HCT116 (cell line): ENCODE results near the gene BTG3. TPM values are rescaled to one million over a fixed set of nuclear protein-coding genes. Genes with fewer than 3 reads are reported as not detected.

Experiments
- ATAC-seq: fragments of 200-7000 bp; cut with Tn5 transposase; 2 replicates; pipeline ENCODE4 v1.9.1; 2020; ENCODE audit warnings: mild to moderate bottlenecking, moderate library complexity
- BruUV-seq: library from RNA; stranded (reverse); fragments of 400-500 nt; replicated peaks from 2 replicates; lab custom pipeline; 2021; lab: Mats Ljungman, UMichigan
- CTCF ChIA-PET: fragments of 300-600 bp; sonication (Branson Sonifier 250); formaldehyde crosslinking; loops from one replicate; lab custom pipeline; 2021; ENCODE audit warnings: antibody characterized with exemption; lab: Charles Lee
- POLR2A ChIA-PET: fragments of 300-600, 350-600 bp; sonication (Branson Sonifier 250); formaldehyde crosslinking; loops from one replicate; lab custom pipeline; 2021; ENCODE audit warnings: antibody characterized with exemption; lab: Charles Lee
- RAD21 ChIA-PET, 2 experiments: fragments of 300-600 bp; sonication (Branson Sonifier 250); formaldehyde crosslinking; loops; one replicate each; lab custom pipeline; 2023; ENCODE audit warnings: low total read pairs in 2 of 2; ENCODE audit not compliant: uncharacterized antibody in 2 of 2, unreplicated experiment in 2 of 2, low non-redundant PET in 1 of 2; lab: Charles Lee
- DNase-seq: peaks from one replicate; pipeline ENCODE4 v3.0.0-alpha.2; 2010; ENCODE audit warnings: low read depth, low spot score
- H2AFZ ChIP-seq: fragments of 200-600 bp; shearing (Covaris generic), sonication (generic); 2 replicates; pipeline ENCODE4 v1.6.1; 2017; ENCODE audit warnings: low read depth, mixed run types, mixed read lengths, antibody characterized with exemption, low read length; ENCODE audit not compliant: poor library complexity, severe bottlenecking
- H3K27ac ChIP-seq: 2 replicates; pipeline ENCODE4 v1.5.1; 2012; ENCODE audit warnings: low read depth, low read length
- H3K27me3 ChIP-seq: fragments of 200-600 bp; sonication (generic); 2 replicates; pipeline ENCODE4 v1.6.1; 2016; ENCODE audit warnings: mixed run types, low read length, mixed read lengths; ENCODE audit not compliant: insufficient read depth
- H3K36me3 ChIP-seq, 2 experiments: fragments of 200-500 bp in 1 of 2; fragments of 200-600 bp in 1 of 2; sonication (Bioruptor generic) in 1 of 2; sonication (generic) in 1 of 2; 2 replicates each; pipeline versions ENCODE4 v1.5.1 to v1.6.1; 2014 to 2016; ENCODE audit warnings: low read length in 2 of 2, inconsistent platforms in 1 of 2, mixed read lengths in 1 of 2, mixed run types in 1 of 2; ENCODE audit not compliant: insufficient read depth in 2 of 2, control insufficient read depth in 1 of 2
- H3K4me1 ChIP-seq, 2 experiments: fragments of 200-600 bp in 1 of 2; sonication (generic) in 1 of 2; 2 replicates each; pipeline versions ENCODE4 v1.5.1 to v1.6.1; 2012 to 2017; ENCODE audit warnings: low read length in 2 of 2, inconsistent platforms in 1 of 2, mild to moderate bottlenecking in 1 of 2, mixed read lengths in 1 of 2, mixed run types in 1 of 2, moderate library complexity in 1 of 2; ENCODE audit not compliant: insufficient read depth in 2 of 2, control insufficient read depth in 1 of 2
- H3K4me2 ChIP-seq: fragments of 200-600 bp; sonication (generic); 2 replicates; pipeline ENCODE4 v1.6.1; 2017; ENCODE audit warnings: mixed run types, low read length, mixed read lengths
- H3K4me3 ChIP-seq, 2 experiments: fragments of 200-600 bp in 1 of 2; sonication (generic) in 1 of 2; replicated peaks in 1 of 2; 2 replicates each; pipeline ENCODE4 v1.5.1; 2011 to 2016; ENCODE audit warnings: low read length in 2 of 2, control low read depth in 1 of 2, low read depth in 1 of 2, mild to moderate bottlenecking in 1 of 2, mixed read lengths in 1 of 2, mixed run types in 1 of 2
- H3K79me2 ChIP-seq: fragments of 200-600 bp; sonication (generic); 2 replicates; pipeline ENCODE4 v1.6.1; 2017; ENCODE audit warnings: mild to moderate bottlenecking, mixed run types, low read length, moderate library complexity, mixed read lengths; ENCODE audit not compliant: insufficient read depth
- H3K9ac ChIP-seq: fragments of 200-600 bp; sonication (generic); 2 replicates; pipeline ENCODE4 v1.6.1; 2016; ENCODE audit warnings: low read length, mixed read lengths
- H3K9me2 ChIP-seq: fragments of 200-600 bp; sonication (generic), shearing (Covaris generic); 2 replicates; pipeline ENCODE4 v1.6.1; 2017; ENCODE audit warnings: mixed run types, mild to moderate bottlenecking, moderate library complexity; ENCODE audit not compliant: insufficient read depth
- H3K9me3 ChIP-seq, 2 experiments: fragments of 200-500 bp in 1 of 2; fragments of 200-600 bp in 1 of 2; sonication (Bioruptor generic) in 1 of 2; sonication (generic) in 1 of 2; 2 replicates each; pipeline ENCODE4 v1.6.1; 2014 to 2017; ENCODE audit warnings: low read length in 2 of 2, mixed read lengths in 2 of 2, inconsistent platforms in 1 of 2, low read depth in 1 of 2, mild to moderate bottlenecking in 1 of 2, mixed run types in 1 of 2, moderate library complexity in 1 of 2; ENCODE audit not compliant: control insufficient read depth in 1 of 2, insufficient read depth in 1 of 2
- H4K20me1 ChIP-seq: fragments of 200-600 bp; sonication (generic), shearing (Covaris generic); 2 replicates; pipeline ENCODE4 v1.6.1; 2017; ENCODE audit warnings: mixed run types, mild to moderate bottlenecking, moderate library complexity; ENCODE audit not compliant: insufficient read depth
- CBX3 ChIP-seq: IDR thresholded peaks from 2 replicates; pipeline ENCODE4 v1.6.1; 2012; ENCODE audit warnings: low read depth
- CEBPB ChIP-seq: IDR thresholded peaks from 2 replicates; pipeline ENCODE4 v1.6.1; 2012; ENCODE audit warnings: low read depth
- EGR1 ChIP-seq: IDR thresholded peaks from 2 replicates; pipeline ENCODE4 v1.6.1; 2012; ENCODE audit warnings: low read depth
- ELF1 ChIP-seq: IDR thresholded peaks from 2 replicates; pipeline ENCODE4 v1.6.1; 2012; ENCODE audit warnings: low read depth, borderline replicate concordance
- EZH2phosphoT487 ChIP-seq: fragments of 200-600 bp; IDR thresholded peaks from 2 replicates; pipeline ENCODE4 v1.6.1; 2018; ENCODE audit warnings: antibody characterized with exemption, borderline replicate concordance
- FOSL1 ChIP-seq: IDR thresholded peaks from 2 replicates; pipeline ENCODE4 v1.6.1; 2012; ENCODE audit warnings: low read depth
- JUND ChIP-seq: IDR thresholded peaks from 2 replicates; pipeline ENCODE4 v1.6.1; 2012
- SIN3A ChIP-seq: IDR thresholded peaks from 2 replicates; pipeline ENCODE4 v1.6.1; 2012; ENCODE audit warnings: low read depth
- SRF ChIP-seq: IDR thresholded peaks from 2 replicates; pipeline ENCODE4 v1.6.1; 2012; ENCODE audit warnings: low read depth
- TCF7L2 ChIP-seq: IDR thresholded peaks from 2 replicates; pipeline ENCODE4 v1.7.0; 2011; ENCODE audit warnings: borderline replicate concordance, inconsistent platforms; ENCODE audit not compliant: insufficient read depth, insufficient read length; ENCODE audit errors: extremely low read depth
- intact Hi-C: fragments of 100-400 bp; cut with micrococcal nuclease; formaldehyde crosslinking; loops from 2 replicates; pipeline ENCODE4 v1.10.0; 2022
- total RNA-seq: library from RNA; stranded (reverse); gene quantifications from one replicate; pipeline ENCODE4 v1.2.1, GENCODE V29; 2021; ENCODE audit not compliant: unreplicated experiment
- TF ChIP-seq, protein P1 (sequence below): IDR thresholded peaks from 2 replicates; pipeline ENCODE4 v1.6.1; 2011; ENCODE audit warnings: mild to moderate bottlenecking, low read length, moderate library complexity; ENCODE audit not compliant: insufficient replicate concordance; ENCODE audit errors: extremely low read depth
- TF ChIP-seq, protein P2 (sequence below): IDR thresholded peaks from 2 replicates; pipeline ENCODE4 v1.6.1; 2012
- TF ChIP-seq, protein P3 (sequence below), 3 experiments: fragments of 200-600 bp in 1 of 3; sonication (generic) in 1 of 3; IDR thresholded peaks in 2 of 3; conservative IDR thresholded peaks in 1 of 3; 2 replicates each; pipeline ENCODE4 v1.5.1; 2012 to 2017; ENCODE audit warnings: low read depth in 2 of 3, low read length in 2 of 3, antibody characterized with exemption in 1 of 3, borderline replicate concordance in 1 of 3, control low read depth in 1 of 3, mild to moderate bottlenecking in 1 of 3, mixed read lengths in 1 of 3, mixed run types in 1 of 3, moderate library complexity in 1 of 3; ENCODE audit not compliant: insufficient read depth in 1 of 3

Gene BTG3
- total RNA-seq, 1 experiment from 2014 or later, result 67.1 TPM

DNA sequence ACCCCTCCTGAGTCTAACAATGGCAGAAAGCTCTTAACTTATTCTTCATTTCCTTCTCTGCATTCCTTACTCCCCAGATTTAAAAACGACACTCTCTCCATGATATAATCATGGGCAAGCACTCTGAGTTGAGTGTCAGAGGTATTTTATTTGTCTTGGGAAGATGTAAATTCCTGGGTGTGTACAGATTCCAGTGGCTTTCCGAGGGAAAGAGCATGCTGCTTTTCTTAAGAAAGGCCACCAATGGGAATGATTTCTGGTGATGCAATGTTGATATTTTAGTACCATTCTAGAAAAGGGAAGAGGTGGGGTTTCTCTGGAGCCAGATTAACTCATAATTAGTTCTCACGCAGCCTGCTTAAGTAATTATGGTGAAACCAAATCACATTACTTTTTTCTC lies 47.8 kb upstream of the BTG3 start (continued):
- TF ChIP-seq, protein P1, sequence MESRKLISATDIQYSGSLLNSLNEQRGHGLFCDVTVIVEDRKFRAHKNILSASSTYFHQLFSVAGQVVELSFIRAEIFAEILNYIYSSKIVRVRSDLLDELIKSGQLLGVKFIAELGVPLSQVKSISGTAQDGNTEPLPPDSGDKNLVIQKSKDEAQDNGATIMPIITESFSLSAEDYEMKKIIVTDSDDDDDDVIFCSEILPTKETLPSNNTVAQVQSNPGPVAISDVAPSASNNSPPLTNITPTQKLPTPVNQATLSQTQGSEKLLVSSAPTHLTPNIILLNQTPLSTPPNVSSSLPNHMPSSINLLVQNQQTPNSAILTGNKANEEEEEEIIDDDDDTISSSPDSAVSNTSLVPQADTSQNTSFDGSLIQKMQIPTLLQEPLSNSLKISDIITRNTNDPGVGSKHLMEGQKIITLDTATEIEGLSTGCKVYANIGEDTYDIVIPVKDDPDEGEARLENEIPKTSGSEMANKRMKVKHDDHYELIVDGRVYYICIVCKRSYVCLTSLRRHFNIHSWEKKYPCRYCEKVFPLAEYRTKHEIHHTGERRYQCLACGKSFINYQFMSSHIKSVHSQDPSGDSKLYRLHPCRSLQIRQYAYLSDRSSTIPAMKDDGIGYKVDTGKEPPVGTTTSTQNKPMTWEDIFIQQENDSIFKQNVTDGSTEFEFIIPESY, result no peak
- no peak for TF ChIP-seq FOSL1
- no peak for TF ChIP-seq CBX3
- no peak for TF ChIP-seq CEBPB
- no peak for TF ChIP-seq SRF

DNA sequence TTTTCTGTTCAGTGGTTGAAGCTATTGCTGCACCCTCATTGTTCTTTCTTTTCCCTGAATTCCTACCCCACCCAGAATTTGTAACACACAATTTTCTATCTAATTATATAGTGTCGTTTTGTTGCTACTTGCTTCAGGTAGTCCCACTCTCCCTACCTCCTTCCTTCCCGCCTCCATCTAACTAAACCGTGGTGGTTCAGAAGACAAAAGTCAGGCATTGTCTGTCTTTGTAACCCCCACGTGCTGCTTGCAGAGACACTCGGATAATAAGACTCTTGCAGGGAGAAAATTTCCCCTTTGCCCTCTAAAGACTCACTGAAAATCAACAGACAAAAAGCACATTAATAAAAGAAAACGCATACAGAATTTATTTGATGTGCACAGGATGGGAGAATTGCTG lies 46.2 kb upstream of the BTG3 start:
- CTCF ChIA-PET, result no interaction called here
- Histone ChIP-seq H2AFZ (no peak overlapping the region), H3K4me2 (no peak overlapping the region), H3K4me3 (no peak overlapping the region), H3K27me3 (no peaks in the 10 kb centered on the region), H3K27ac (no peak overlapping the region), H3K9me2 (no peaks in the 10 kb centered on the region), H3K79me2 (no peaks in the 10 kb centered on the region), H3K36me3 (no peaks in the 10 kb centered on the region), H3K4me1 (no peaks in the 10 kb centered on the region), H3K9ac (no peak overlapping the region), H3K9me3 (no peaks in the 10 kb centered on the region), H4K20me1 (no peaks in the 10 kb centered on the region)
- intact Hi-C loops, result no loop called here
- DNase-seq (no peak), ATAC-seq (no peak)
- POLR2A ChIA-PET, result no interaction called here
- RAD21 ChIA-PET, result no interaction called here
- TF ChIP-seq, protein P2, sequence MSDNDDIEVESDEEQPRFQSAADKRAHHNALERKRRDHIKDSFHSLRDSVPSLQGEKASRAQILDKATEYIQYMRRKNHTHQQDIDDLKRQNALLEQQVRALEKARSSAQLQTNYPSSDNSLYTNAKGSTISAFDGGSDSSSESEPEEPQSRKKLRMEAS, result no peak
- no TSS peak for BruUV-seq

DNA sequence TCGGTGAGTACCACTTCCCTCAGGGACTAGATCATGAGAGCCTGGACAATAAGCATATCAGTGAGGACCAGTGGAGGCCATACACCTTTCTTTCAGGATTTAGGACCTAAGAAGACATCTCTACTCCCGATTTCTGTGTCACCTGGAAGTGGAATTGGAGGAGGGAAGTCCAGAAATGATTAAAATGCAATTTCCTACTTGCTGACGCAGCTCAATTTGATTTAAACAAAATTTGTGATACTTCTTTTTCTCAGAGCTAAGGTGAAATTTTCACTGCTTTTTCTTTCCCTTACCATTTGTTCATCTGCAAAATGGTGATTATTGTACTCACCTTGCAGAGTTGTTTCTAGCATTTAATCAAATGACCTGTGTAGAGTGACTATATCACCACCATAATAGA lies 38.8 kb upstream of the BTG3 start:
- H3K9me2 ChIP-seq, result no peaks in the 10 kb centered on the region
- ChIA-PET CTCF (no interaction called here), RAD21 (no interaction called here), POLR2A (no interaction called here)
- intact Hi-C loops, result no loop called here
- H3K36me3 ChIP-seq, result no peaks in the 10 kb centered on the region
- no peak overlapping the region for H3K4me3 ChIP-seq
- DNase-seq (no peak), ATAC-seq (no peak)
- peaks cover 6% of the 10 kb centered on the region; the same call in 1 of the 2 replicates for H3K27me3 ChIP-seq
- no peak overlapping the region for H2AFZ ChIP-seq
- H3K9me3 ChIP-seq, result no peaks in the 10 kb centered on the region
- BruUV-seq, result no TSS peak
- no peak overlapping the region for H3K27ac ChIP-seq
- H3K79me2 ChIP-seq, result no peaks in the 10 kb centered on the region
- no peaks in the 10 kb centered on the region for H4K20me1 ChIP-seq
- H3K4me1 ChIP-seq, result no peaks in the 10 kb centered on the region
- TF ChIP-seq, protein P2, result no peak
- TF ChIP-seq, protein P3, sequence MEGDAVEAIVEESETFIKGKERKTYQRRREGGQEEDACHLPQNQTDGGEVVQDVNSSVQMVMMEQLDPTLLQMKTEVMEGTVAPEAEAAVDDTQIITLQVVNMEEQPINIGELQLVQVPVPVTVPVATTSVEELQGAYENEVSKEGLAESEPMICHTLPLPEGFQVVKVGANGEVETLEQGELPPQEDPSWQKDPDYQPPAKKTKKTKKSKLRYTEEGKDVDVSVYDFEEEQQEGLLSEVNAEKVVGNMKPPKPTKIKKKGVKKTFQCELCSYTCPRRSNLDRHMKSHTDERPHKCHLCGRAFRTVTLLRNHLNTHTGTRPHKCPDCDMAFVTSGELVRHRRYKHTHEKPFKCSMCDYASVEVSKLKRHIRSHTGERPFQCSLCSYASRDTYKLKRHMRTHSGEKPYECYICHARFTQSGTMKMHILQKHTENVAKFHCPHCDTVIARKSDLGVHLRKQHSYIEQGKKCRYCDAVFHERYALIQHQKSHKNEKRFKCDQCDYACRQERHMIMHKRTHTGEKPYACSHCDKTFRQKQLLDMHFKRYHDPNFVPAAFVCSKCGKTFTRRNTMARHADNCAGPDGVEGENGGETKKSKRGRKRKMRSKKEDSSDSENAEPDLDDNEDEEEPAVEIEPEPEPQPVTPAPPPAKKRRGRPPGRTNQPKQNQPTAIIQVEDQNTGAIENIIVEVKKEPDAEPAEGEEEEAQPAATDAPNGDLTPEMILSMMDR (IDR thresholded peaks at IDR 0.05 in 2 of 3, conservative IDR thresholded peaks at IDR 0.05 in 1 of 3; ENCODE audit: borderline replicate concordance in 1 of 3, insufficient read depth in 1 of 3, low read depth in 2 of 3, low read length in 2 of 3), result no peak
- TF ChIP-seq JUND (no peak), SIN3A (no peak), EGR1 (no peak), EZH2phosphoT487 (no peak), TCF7L2 (no peak), ELF1 (no peak)
- H3K4me2 ChIP-seq, result no peak overlapping the region
- H3K9ac ChIP-seq, result no peak overlapping the region
